Skin epidermis (tissue), 12 donors: ENCODE measurements around the gene HNRNPUL1.

Source experiments
- H3K27ac ChIP-seq, 21 experiments: fragments of 200-600 bp; sonication (generic) in 11 of 21; one replicate each; pipeline ENCODE4 v1.5.0; 2020; ENCODE audit warnings: mild to moderate bottlenecking in 3 of 21, inconsistent platforms in 2 of 21, moderate library complexity in 2 of 21
- H3K4me3 ChIP-seq, 7 experiments: fragments of 200-600 bp; sonication (generic) in 2 of 7; one replicate each; pipeline ENCODE4 v1.5.0; 2020; ENCODE audit warnings: inconsistent platforms in 2 of 7, mild to moderate bottlenecking in 2 of 7, moderate library complexity in 1 of 7

HNRNPUL1 gene

GRCh38 chr19:41302624-41303351 is 38.6 kb downstream of the HNRNPUL1 start:
- Histone ChIP-seq H3K27ac (peak overlapping the region in 14 of 21 experiments; percentile 6 to 97 (median 54)), H3K4me3 (no peak overlapping the region)

GRCh38 chr19:41303954-41304353 is 39.8 kb downstream of the HNRNPUL1 start:
- H3K27ac ChIP-seq = peak overlapping the region in 7 of 21 experiments; percentile 3 to 99 (median 58)
- no peak overlapping the region for H3K4me3 ChIP-seq

- peak overlapping the region in 14 of 21 experiments; percentile 2 to 99 (median 76) for H3K27ac ChIP-seq
- H3K4me3 ChIP-seq = no peak overlapping the region
Observed at GRCh38 chr19:41304706-41305483, 40.7 kb downstream of the HNRNPUL1 start.

- Histone ChIP-seq H3K27ac (peak overlapping the region in 18 of 21 experiments; percentile 25 to 99 (median 96)), H3K4me3 (no peak overlapping the region)
Observed at GRCh38 chr19:41305927-41306793, 42.0 kb downstream of the HNRNPUL1 start.

- peak overlapping the region in 20 of 21 experiments; percentile 79 to 99 (median 96) for H3K27ac ChIP-seq
Observed at GRCh38 chr19:41307090-41307875, 43.1 kb downstream of the HNRNPUL1 start.

GRCh38 chr19:41307954-41308449 is 43.8 kb downstream of the HNRNPUL1 start:
- peak overlapping the region in 20 of 21 experiments; percentile 79 to 99 (median 96) for H3K27ac ChIP-seq
- H3K4me3 ChIP-seq = no peak overlapping the region

More at GRCh38 chr19:41307090-41307875, 43.1 kb downstream of the HNRNPUL1 start:
- no peak overlapping the region for H3K4me3 ChIP-seq

- Histone ChIP-seq H3K27ac (peak overlapping the region; percentile 69 to 99 (median 96)), H3K4me3 (peak overlapping the region in 6 of 7 experiments; percentile 50 to 77 (median 64))
Observed at GRCh38 chr19:41308450-41309179, 44.4 kb downstream of the HNRNPUL1 start.

GRCh38 chr19:41309180-41310032 is 45.2 kb downstream of the HNRNPUL1 start:
- peak overlapping the region; percentile 50 to 80 (median 68) for H3K4me3 ChIP-seq
- H3K27ac ChIP-seq = peak overlapping the region; percentile 69 to 99 (median 96)

GRCh38 chr19:41310033-41310831 is 46.1 kb downstream of the HNRNPUL1 start, which contains the start of gene CCDC97:
Gene CCDC97 (plus strand): TSS chr19:41310172. CDS start chr19:41310311, 139 bp downstream.
- peak within 1 kb of the TSS; percentile 50 to 80 (median 68) for H3K4me3 ChIP-seq
- peak within 1 kb of the TSS; percentile 69 to 99 (median 96) for H3K27ac ChIP-seq

- H3K4me3 ChIP-seq = peak overlapping the region; percentile 50 to 80 (median 68)
- H3K27ac ChIP-seq = peak overlapping the region in 15 of 21 experiments; percentile 88 to 99 (median 97)
Observed at GRCh38 chr19:41311072-41311471, 46.9 kb downstream of the HNRNPUL1 start.

GRCh38 chr19:41311613-41312012 is 47.4 kb downstream of the HNRNPUL1 start:
- peak overlapping the region in 1 of 21 experiments; percentile 96 for H3K27ac ChIP-seq

GRCh38 chr19:41316306-41316920 is 52.2 kb downstream of the HNRNPUL1 start:
- no peak overlapping the region for H3K4me3 ChIP-seq
- H3K27ac ChIP-seq = no peak overlapping the region

More at GRCh38 chr19:41311613-41312012, 47.4 kb downstream of the HNRNPUL1 start:
- no peak overlapping the region for H3K4me3 ChIP-seq

- H3K27ac ChIP-seq = no peak overlapping the region
- H3K4me3 ChIP-seq = no peak overlapping the region
Observed at GRCh38 chr19:41318696-41319499, 54.7 kb downstream of the HNRNPUL1 start.

GRCh38 chr19:41319500-41320184 is 55.5 kb downstream of the HNRNPUL1 start:
- no peak overlapping the region for H3K4me3 ChIP-seq

More at GRCh38 chr19:41319500-41320184, 55.5 kb downstream of the HNRNPUL1 start:
- H3K27ac ChIP-seq = no peak overlapping the region
